HL-60/S4 (cell line): Measurements from ENCODE around the gene M1AP.

Experiments
- in situ Hi-C: fragments of 300-500 bp; cut with MboI; formaldehyde crosslinking; loops from 2 replicates; pipeline ENCODE4 v1.14.3; 2022; ENCODE audit warnings: low sequenced_read_pairs

The M1AP gene

GRCh38 chr2:74551942-74552913 is 95.9 kb downstream of the M1AP start:
- in situ Hi-C loops, result no loop called here

- in situ Hi-C loops, result no loop called here
Measured at GRCh38 chr2:74551530-74551929, 96.6 kb downstream of the M1AP start.

- in situ Hi-C loops, result no loop called here
Measured at GRCh38 chr2:74550231-74550630, 97.9 kb downstream of the M1AP start.

DNA sequence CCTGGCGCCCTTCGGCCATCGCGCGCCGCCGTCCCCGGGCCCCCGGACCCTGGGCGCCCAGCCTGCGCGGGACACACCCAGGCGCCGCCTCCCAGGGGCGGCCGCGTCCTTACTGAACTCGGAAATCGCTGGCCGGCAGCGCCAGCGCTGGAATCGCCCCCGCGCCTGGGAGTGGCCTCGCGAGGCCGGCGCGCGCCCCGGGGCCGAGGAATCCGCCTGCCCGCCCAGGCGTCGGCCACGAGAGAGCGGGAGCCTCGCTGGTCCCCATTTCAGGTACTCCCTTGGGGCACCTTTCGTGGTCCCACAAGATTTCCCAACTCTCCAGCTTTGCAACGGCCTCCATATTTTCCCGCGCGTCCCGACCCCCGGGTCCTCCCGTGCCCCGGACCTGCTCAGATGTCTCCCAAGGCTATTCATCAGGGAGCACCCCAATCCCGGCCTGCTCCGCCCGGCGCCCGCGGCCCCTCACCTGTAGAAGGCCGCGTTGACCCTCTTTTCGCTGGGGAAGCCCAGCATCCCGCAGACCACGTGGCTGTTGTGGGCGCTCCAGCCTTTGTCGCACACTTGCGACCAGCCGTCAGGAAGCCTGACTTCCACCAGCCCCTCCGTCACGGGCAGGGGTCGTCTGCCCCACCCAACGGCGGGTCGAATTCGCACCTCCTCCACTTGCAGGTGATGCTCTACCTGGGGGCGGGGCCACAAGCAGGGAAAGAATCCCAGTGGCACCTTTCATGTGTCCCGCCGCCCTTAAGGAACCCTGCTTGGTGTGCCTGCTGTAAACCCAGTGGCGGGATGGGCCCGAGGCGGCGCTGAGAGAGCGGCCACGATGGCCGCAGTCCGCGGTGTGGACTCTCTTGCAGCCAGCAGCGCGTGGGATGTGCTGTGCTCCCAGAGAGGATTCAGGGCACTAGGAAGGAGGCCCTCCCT is 99.0 kb downstream of the M1AP start:
- in situ Hi-C loops, result no loop called here

DNA sequence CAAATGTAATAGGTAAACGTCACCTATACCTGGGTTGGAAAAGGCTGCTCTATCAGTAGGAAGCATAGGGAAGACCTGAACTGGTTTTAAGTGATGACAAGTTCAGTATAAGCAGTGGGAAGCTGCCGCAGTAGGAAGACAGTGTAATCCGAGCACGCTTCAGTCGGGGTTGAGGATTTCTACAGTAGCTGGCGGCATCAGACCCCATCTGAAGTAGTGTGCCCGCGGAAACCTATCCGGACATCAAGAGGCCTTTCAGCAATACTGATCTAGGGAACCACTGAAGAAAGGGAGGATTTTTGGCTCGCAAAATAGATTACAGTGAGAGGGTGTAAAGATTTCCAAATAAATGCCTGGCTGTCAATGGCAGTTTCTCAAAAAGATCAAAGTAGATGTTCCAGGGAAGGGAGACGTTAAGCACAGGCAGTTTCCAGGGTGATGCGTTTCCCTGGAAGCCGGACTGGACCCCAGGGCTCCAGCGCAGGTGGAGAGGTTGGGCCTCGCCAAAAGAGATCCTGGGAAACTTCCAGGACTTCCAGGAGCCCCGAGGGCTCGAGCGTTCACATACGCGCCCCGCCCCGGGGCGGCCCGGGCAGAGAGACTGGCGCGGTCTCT is 99.7 kb downstream of the M1AP start:
- in situ Hi-C loops, result no loop called here

DNA sequence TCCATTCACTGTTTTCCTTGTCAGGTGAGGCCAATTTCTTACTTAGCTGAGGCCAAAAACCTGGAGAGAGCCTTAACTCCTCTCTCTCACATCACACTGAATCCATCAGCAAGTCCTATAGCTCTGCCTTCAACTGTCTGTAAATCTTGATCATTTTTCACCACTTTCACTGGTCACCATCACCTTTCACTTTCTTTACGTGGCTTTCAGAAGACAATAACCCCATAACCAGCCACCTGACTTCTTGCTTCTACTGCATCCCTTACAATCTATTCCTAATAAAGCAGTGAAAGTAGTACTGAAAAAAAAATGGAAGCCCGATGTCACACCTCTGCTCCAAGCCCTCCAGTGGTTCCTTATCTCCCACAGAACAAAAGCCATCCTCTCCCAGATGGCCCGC is 102.1 kb downstream of the M1AP start:
- in situ Hi-C loops, result no loop called here

DNA sequence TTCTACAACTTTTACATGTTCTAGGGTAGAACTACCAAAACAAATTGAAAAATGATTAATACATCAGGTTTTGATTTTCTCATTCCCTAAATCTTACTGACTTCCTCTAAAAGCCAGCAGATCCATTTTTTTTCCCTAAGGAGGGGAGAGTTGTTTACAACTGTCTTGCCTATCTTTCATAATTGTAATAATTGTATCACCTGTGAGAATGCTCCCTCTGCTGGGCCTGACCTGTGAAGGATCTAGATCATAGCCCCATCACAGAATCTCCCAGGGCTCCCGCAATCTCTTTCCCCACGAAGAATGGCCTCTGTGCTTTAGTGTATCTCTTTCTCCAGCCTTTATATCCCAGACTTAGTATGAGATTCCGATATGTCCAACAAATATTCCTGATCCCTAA is 103.5 kb downstream of the M1AP start:
- in situ Hi-C loops, result no loop called here

GRCh38 chr2:74542978-74543377 is 105.2 kb downstream of the M1AP start:
- in situ Hi-C loops, result no loop called here

DNA sequence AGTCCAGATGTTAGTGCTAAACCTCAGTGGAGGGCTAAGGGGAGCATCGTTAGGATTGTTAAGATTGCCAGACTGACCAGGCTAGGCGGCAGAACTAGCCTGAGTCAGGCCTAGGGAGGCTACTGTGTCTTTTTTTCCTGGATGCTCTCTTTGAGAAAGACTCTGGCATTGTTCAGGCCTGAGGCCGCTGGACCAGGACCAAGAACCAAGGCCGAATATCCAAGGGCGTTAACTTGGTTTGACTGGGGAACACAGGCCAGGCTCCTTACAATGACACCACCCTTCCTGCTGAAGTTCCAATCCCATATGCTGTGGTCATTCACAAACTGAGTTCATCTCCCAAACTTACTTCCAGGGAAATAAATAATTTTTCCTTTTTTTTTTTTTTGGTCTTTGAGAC is 107.8 kb downstream of the M1AP start:
- in situ Hi-C loops, result no loop called here

GRCh38 chr2:74538881-74539339 is 109.2 kb downstream of the M1AP start:
- in situ Hi-C loops, result no loop called here

DNA sequence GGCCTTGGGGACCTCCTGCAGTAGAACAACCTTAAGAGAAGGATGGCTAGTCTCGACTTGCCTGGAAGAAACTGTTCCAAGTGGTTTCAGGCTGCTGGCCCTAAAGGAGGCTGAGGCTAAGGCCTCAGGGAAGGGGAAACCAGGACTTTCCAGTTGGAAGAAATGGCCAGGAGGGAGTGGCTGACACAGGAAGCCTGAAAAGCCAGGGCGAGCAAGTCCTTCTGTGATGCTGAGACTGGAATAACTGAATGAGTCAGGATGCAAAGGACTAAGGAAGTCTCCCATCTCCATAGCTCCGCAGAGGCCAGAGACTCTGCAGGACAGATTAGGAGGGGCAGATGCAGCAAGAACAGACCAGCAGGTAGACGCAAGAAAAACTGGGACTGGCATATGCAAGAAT is 111.0 kb downstream of the M1AP start:
- in situ Hi-C loops, result no loop called here

DNA sequence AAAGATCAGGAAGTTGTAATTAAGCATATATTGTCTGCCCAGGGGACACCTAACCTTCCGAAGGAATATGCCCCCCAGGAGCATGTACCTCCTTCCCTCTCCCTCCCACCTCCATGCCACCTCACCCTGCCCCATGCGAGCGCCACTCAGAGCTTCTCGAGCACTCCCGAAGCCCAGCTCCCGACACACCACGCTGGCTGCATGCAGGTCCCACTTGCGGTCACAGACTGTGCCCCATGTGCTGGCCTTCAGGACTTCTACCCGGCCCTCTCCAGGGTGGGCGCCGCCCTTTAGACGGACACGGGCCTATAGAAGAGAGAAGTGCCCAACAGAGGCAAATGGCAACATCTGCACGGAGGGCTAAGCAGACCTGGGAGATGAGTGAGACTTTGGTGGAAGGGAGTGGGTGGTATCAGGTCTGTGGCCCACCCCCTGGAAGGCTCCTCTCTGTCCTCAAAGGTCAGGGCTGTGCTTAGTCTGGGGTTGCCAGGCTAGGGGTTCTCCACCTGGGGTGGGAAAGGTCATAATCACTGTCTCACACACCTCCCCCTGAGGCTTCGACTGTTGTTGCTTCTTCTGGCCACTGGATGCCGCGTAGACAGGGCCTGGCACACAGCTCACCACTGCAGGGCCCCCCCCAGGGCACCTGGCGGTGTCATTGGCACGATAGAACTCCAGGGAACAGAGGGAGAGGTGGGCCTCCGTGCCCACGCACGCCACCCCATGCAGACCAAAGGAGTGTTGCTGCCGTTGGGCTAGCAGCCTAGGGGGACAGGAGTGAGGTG is 111.8 kb downstream of the M1AP start:
- in situ Hi-C loops, result no loop called here

- in situ Hi-C loops, result no loop called here
Measured at GRCh38 chr2:74535440-74535965, 112.6 kb downstream of the M1AP start.

DNA sequence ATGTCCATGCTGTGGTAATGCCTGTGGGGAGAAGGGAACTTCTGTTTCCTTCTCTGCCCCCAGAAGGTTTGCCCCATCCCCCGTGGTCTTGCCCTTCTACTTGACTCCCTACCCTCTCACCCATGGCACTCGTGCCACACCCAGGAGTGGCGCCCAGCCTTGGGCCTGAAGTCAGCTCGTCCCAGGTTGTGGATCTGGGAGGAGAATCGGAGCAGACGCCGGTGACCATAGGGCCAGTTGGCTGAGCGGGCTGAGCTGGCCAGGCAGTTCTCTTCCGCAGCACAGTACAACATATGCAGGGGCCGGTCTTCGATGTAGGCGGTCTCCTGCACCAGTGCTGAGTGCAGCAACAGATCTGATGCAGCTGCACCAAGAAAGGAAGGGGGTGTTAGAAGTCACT is 113.7 kb downstream of the M1AP start:
- in situ Hi-C loops, result no loop called here

DNA sequence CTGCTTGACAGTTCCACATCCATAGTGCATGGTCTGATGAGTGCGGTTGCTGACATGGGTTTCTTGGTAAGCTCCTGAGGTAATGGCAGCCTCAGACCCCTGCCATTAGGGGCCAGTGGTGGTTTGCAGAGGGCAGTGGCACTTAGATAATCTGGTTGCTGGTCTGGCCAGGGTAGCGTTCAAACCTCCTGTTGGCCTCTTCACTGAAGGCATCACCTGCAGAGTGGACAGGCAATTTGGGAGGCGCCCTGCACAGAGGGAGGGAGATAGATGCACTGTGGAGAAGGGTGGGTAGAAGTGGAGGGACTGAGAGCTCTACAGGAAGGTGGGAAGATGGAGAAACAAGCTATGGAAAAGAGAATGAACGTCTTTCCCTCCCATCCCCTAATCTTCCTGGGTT is 114.7 kb downstream of the M1AP start:
- in situ Hi-C loops, result no loop called here

DNA sequence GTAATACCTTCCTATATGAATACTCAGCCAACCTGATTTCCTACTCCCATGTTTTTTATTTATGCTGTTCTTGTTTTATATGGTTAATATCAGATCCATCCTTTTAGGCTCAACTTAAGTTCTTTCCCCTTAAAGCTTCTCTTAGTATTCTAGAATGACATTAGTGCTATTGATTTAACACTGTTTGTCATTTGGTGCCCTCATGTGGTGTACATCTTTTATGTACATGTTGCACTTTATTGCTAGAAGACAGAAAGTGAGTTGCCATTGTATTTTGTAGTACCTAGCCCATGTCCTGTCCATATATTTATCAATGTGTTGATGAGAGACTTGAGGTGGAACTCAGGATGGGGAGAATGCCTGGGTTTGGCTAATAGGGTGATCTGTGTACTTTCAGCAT is 115.9 kb downstream of the M1AP start:
- in situ Hi-C loops, result no loop called here

GRCh38 chr2:74531666-74532065 is 116.5 kb downstream of the M1AP start:
- in situ Hi-C loops, result no loop called here

- in situ Hi-C loops, result no loop called here
Measured at GRCh38 chr2:74530239-74531187, 117.6 kb downstream of the M1AP start.
